ENCODE results near the gene CDH5.

CDH5 gene

DNA sequence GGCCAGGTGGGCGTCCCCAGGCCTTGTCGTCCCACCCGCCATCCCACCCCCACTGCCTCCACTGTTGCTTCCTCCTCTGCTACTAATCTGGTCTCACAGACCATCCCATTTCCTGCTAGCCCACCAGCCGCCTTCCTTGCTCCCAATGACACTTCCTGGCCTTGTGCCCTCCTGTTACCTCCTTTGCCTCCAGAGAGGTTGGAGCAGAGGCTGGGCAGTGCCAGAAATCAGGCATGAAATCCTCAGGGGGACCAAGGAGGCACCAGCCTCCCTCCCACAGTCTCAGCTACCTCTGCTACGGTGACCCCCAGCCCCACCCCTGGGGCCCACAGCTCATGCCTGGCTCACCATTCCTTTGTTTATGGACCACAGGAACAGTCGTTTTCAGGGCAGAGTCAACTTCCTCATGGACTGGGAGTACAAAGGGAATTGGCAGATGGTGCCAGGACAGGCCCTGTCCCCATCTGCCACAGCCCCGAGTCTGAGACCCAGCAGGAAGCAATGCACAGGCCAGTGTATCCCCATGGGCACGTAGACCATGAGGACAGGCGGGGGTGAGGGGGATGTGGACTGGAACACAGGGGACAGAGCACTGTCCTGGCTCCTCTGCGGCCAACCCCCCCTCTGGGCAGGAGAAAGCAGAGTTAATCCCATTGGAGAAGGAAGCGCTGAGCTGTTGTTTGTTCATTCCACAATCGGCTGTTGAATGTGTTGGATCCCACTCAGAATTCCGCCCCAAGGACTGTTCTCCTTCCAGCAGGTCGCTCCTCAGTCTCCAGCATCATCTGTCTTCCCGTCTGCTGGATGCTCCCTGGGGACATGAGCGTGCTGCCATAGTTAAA lies 2.2 kb upstream of the CDH5 start:
- H3K27me3 ChIP-seq (ENCODE audit: control insufficient read depth, insufficient read depth, low read length, poor library complexity, severe bottlenecking) = no peaks in the 10 kb centered on the region
- H3K27ac ChIP-seq (ENCODE audit: insufficient read depth, low read depth, low read length, poor library complexity, severe bottlenecking) = no peak overlapping the region
- no peak overlapping the region for H3K4me3 ChIP-seq (ENCODE audit: insufficient read depth, low read depth, low read length)
- no peaks in the 10 kb centered on the region for H3K36me3 ChIP-seq (ENCODE audit: control insufficient read depth, insufficient read depth, low read length)
- peaks cover 18% of the 10 kb centered on the region for H3K4me1 ChIP-seq (ENCODE audit: control insufficient read depth, insufficient read depth, low read length)
- WGBS, 2 experiments = 37 to 41% methylated on average over 16 of the region's 16 CpGs
- no peaks in the 10 kb centered on the region for H3K9me3 ChIP-seq (ENCODE audit: control insufficient read depth, low read length)

DNA sequence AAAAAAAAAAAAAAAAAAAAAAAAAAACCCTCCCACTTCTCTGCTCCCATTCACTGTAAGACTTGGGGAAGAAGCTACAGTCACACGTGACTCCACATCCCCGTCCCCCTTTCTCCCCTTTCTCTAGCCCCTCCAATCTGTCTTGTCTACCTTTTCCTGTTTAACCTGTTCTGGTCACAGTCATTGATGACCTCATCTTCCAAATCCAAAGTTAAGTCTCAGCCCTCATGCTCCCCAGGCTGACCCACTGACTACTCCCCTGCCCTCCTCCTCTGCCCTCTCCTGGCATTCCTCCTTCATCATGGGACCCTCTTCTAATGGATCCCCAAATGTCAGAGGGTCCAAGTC lies 1.6 kb upstream of the CDH5 start:
- Histone ChIP-seq H3K36me3 (ENCODE audit: control insufficient read depth, insufficient read depth, low read length) (no peaks in the 10 kb centered on the region), H3K27ac (ENCODE audit: insufficient read depth, low read depth, low read length, poor library complexity, severe bottlenecking) (no peak overlapping the region), H3K4me1 (ENCODE audit: control insufficient read depth, insufficient read depth, low read length) (peaks cover 18% of the 10 kb centered on the region), H3K9me3 (ENCODE audit: control insufficient read depth, low read length) (no peaks in the 10 kb centered on the region), H3K27me3 (ENCODE audit: control insufficient read depth, insufficient read depth, low read length, poor library complexity, severe bottlenecking) (no peaks in the 10 kb centered on the region), H3K4me3 (ENCODE audit: insufficient read depth, low read depth, low read length) (no peak overlapping the region)
- WGBS, 2 experiments = 43 to 50% methylated on average over 2 of the region's 2 CpGs

DNA sequence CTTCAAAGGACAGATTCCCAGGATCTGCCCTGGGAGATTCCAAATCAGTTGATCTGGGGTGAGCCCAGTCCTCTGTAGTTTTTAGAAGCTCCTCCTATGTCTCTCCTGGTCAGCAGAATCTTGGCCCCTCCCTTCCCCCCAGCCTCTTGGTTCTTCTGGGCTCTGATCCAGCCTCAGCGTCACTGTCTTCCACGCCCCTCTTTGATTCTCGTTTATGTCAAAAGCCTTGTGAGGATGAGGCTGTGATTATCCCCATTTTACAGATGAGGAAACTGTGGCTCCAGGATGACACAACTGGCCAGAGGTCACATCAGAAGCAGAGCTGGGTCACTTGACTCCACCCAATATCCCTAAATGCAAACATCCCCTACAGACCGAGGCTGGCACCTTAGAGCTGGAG lies 840 bp upstream of the CDH5 start:
- no peaks in the 10 kb centered on the region for H3K9me3 ChIP-seq (ENCODE audit: control insufficient read depth, low read length)
- no peak overlapping the region for H3K4me3 ChIP-seq (ENCODE audit: insufficient read depth, low read depth, low read length)
- peaks cover 18% of the 10 kb centered on the region for H3K4me1 ChIP-seq (ENCODE audit: control insufficient read depth, insufficient read depth, low read length)
- 86 to 91% methylated on average over 4 of the region's 4 CpGs for WGBS, 2 experiments
- no peak overlapping the region for H3K27ac ChIP-seq (ENCODE audit: insufficient read depth, low read depth, low read length, poor library complexity, severe bottlenecking)
- no peaks in the 10 kb centered on the region for H3K27me3 ChIP-seq (ENCODE audit: control insufficient read depth, insufficient read depth, low read length, poor library complexity, severe bottlenecking)
- H3K36me3 ChIP-seq (ENCODE audit: control insufficient read depth, insufficient read depth, low read length) = no peaks in the 10 kb centered on the region

DNA sequence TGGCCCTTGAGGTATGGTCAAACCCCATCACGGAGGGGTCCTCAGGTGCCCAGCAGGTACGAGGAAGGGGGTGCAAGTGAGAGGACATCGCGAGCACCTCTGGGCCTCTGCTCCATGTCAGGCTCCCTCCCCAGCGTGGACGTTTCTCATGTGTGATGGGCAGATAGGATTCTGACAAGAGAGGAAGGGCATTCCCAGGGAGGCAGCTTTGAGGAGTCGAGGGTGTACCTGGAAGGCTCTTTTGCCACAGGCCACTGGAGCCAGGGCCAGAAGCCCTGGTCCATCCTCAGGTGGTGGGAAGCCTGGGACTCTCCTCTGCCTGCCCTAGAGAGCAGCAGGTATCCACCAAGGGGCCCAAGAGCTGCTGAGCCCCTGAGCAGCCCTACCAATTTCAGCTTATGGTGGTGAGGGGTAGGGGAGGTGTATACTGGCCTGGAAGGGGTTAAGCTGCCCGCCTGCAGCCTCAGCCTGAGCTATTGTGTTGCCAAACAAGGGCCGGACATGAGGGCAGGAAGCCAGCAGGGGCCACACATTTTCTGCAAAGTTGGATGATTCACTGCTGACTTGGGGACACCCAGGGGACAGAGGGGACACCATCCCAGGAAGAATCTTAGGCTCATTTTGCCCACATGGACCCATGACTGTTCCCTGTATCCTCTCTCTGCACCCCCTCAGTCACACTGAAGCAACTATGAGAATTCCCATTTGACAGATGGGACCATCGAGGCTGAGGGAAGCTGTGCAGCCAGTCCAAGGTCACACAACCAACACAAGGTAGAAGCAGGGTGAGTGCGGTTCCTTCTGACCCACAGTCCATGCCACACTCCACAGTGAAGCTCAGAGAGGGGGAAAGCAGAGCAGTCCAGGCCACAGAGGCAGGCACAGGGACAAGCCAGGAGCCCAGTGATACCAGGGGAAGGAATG lies 1.7 kb downstream of the CDH5 start:
- 59 to 64% methylated on average over 11 of the region's 11 CpGs for WGBS, 2 experiments
- Histone ChIP-seq H3K27me3 (ENCODE audit: control insufficient read depth, insufficient read depth, low read length, poor library complexity, severe bottlenecking) (no peaks in the 10 kb centered on the region), H3K36me3 (ENCODE audit: control insufficient read depth, insufficient read depth, low read length) (no peaks in the 10 kb centered on the region), H3K27ac (ENCODE audit: insufficient read depth, low read depth, low read length, poor library complexity, severe bottlenecking) (no peak overlapping the region), H3K9me3 (ENCODE audit: control insufficient read depth, low read length) (no peaks in the 10 kb centered on the region), H3K4me3 (ENCODE audit: insufficient read depth, low read depth, low read length) (no peak overlapping the region), H3K4me1 (ENCODE audit: control insufficient read depth, insufficient read depth, low read length) (peaks cover 18% of the 10 kb centered on the region)

DNA sequence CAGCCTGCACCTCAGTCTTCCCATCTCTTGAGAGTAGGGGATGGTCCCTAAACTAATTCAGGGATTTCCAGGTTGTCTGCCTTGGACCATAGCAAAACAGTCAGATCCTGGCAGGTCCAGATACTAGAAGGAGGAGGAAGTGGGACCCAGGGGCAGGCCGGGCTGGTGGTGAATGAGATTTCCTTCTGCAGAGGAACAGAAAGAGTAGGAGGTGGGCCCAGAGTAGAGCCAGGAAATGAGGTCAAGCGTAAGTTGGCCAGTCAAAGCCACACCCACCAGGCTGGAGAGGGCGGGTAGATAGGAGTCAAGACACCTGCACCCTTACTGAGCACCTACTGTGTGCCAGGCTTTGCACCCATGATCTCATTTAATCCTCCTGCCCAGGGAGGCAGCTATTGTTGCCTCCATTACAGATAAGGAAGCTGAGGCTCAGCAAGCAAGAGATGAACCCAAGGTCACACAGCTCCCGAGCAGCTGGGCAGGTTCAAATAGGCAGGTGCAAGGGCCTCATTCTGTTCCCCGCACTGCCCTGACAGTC lies 2.6 kb downstream of the CDH5 start:
- Histone ChIP-seq H3K9me3 (ENCODE audit: control insufficient read depth, low read length) (no peaks in the 10 kb centered on the region), H3K27ac (ENCODE audit: insufficient read depth, low read depth, low read length, poor library complexity, severe bottlenecking) (no peak overlapping the region), H3K4me1 (ENCODE audit: control insufficient read depth, insufficient read depth, low read length) (peaks cover 18% of the 10 kb centered on the region), H3K27me3 (ENCODE audit: control insufficient read depth, insufficient read depth, low read length, poor library complexity, severe bottlenecking) (no peaks in the 10 kb centered on the region), H3K36me3 (ENCODE audit: control insufficient read depth, insufficient read depth, low read length) (no peaks in the 10 kb centered on the region), H3K4me3 (ENCODE audit: insufficient read depth, low read depth, low read length) (no peak overlapping the region)
- 86 to 88% methylated on average over 5 of the region's 5 CpGs for WGBS, 2 experiments

DNA sequence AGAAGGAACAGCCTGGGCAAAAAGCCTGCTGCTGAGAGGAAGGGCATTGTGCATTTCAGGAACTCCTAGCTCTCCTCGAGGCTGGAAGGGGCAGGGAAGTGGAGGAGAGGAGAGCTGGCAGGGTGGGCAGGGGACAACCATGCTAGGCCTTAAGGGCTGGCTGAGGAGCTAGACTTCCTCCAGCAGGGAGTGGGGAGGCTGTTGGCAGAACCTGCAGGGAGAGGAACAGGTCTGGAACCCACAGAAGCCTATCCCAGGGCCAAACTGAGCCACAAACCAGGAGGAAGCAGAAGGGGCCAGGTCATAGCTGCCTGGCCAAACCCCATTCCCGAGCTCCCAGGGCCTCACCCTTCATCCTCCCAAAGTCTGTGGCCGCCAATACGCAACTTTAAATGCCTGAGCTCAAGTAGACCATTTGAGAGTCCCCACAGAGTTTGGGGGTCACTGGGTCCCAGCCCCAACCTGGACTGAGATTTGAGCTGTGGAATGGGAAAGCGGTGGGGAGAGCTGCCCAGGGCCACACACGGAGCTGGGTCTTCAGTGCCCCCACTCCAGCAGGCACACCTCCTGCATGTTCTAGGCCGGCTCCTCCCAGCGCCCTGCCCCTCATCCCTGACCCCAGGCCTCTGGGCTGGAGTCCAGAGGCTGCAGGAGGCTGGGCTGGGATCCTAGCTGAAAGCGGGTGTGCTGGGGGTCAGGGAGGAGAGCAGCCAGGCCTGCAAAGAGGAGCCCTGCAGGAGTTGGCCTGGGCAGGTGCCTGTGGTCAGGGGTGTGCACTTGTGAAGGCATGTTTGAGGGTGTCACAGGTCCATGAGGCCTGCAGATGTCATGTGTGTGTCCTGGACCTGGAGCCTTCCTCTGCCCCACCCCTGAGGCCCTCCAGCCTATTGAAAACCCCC lies 4.5 kb downstream of the CDH5 start:
- no peaks in the 10 kb centered on the region for H3K27me3 ChIP-seq (ENCODE audit: control insufficient read depth, insufficient read depth, low read length, poor library complexity, severe bottlenecking)
- 83 to 85% methylated on average over 9 of the region's 9 CpGs for WGBS, 2 experiments
- H3K4me3 ChIP-seq (ENCODE audit: insufficient read depth, low read depth, low read length) = no peak overlapping the region
- no peaks in the 10 kb centered on the region for H3K36me3 ChIP-seq (ENCODE audit: control insufficient read depth, insufficient read depth, low read length)
- no peak overlapping the region for H3K27ac ChIP-seq (ENCODE audit: insufficient read depth, low read depth, low read length, poor library complexity, severe bottlenecking)
- H3K9me3 ChIP-seq (ENCODE audit: control insufficient read depth, low read length) = no peaks in the 10 kb centered on the region
- peaks cover 8% of the 10 kb centered on the region for H3K4me1 ChIP-seq (ENCODE audit: control insufficient read depth, insufficient read depth, low read length)

DNA sequence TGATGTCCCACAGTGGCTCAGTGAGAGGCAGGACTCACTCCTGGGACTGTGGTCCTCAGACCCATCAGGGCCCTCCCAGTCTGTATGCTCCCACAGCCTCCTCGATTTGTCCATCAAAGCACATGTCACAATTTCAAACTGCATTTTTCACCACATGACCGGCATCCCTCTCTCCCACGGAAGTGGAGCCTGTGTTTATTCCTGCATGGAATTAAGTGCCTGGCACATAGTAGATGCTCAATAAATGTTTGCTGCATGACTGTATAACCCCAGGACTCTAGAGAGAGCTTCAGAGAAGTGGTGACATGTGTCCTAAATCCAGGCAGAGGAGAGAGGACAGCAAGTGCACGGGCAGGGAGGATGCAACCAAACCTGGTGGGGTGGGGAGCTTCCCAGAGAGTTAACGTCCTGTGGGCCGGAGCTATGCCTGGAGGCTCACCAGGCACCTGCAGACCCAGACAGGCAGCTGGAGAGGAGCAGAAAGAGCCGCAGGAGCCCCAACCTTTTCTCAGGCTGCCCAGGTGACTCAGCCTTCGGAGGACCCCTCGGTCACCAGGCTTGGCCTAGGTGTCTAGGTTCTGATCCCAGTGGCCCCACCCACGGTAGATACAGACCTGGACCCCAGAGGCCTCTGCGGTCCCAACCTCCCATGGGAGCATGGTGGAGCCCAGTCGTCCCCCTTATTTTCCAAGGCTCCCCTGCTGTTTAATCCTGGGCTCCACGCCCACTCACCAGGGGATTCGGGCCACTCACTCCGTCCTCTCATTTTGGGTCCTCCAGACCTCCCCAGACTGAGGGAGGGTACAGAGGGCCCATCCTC lies 5.8 kb downstream of the CDH5 start:
- H3K4me3 ChIP-seq (ENCODE audit: insufficient read depth, low read depth, low read length) = no peak overlapping the region
- no peaks in the 10 kb centered on the region for H3K27me3 ChIP-seq (ENCODE audit: control insufficient read depth, insufficient read depth, low read length, poor library complexity, severe bottlenecking)
- H3K27ac ChIP-seq (ENCODE audit: insufficient read depth, low read depth, low read length, poor library complexity, severe bottlenecking) = no peak overlapping the region
- no peaks in the 10 kb centered on the region for H3K36me3 ChIP-seq (ENCODE audit: control insufficient read depth, insufficient read depth, low read length)
- no peaks in the 10 kb centered on the region for H3K9me3 ChIP-seq (ENCODE audit: control insufficient read depth, low read length)
- WGBS, 2 experiments = 84 to 86% methylated on average over 15 of the region's 15 CpGs
- H3K4me1 ChIP-seq (ENCODE audit: control insufficient read depth, insufficient read depth, low read length) = peaks cover 15% of the 10 kb centered on the region

DNA sequence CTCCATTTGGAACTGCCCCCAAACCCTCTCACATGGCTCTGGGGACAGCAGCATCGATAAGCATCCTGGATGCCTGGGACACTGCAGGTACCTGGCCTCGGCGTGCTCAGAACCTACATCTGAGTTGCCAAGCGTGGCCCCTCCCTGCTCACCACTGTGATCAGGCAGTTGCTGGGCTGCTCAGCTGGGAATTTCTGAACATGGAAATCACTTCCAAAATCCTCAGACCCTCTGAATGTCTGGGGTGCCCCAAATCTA lies 6.3 kb downstream of the CDH5 start:
- H3K27me3 ChIP-seq (ENCODE audit: control insufficient read depth, insufficient read depth, low read length, poor library complexity, severe bottlenecking) = no peaks in the 10 kb centered on the region
- H3K9me3 ChIP-seq (ENCODE audit: control insufficient read depth, low read length) = no peaks in the 10 kb centered on the region
- WGBS, 2 experiments = 92 to 94% methylated on average over 4 of the region's 4 CpGs
- no peak overlapping the region for H3K27ac ChIP-seq (ENCODE audit: insufficient read depth, low read depth, low read length, poor library complexity, severe bottlenecking)
- H3K36me3 ChIP-seq (ENCODE audit: control insufficient read depth, insufficient read depth, low read length) = no peaks in the 10 kb centered on the region
- no peak overlapping the region for H3K4me3 ChIP-seq (ENCODE audit: insufficient read depth, low read depth, low read length)
- peaks cover 14% of the 10 kb centered on the region for H3K4me1 ChIP-seq (ENCODE audit: control insufficient read depth, insufficient read depth, low read length)

DNA sequence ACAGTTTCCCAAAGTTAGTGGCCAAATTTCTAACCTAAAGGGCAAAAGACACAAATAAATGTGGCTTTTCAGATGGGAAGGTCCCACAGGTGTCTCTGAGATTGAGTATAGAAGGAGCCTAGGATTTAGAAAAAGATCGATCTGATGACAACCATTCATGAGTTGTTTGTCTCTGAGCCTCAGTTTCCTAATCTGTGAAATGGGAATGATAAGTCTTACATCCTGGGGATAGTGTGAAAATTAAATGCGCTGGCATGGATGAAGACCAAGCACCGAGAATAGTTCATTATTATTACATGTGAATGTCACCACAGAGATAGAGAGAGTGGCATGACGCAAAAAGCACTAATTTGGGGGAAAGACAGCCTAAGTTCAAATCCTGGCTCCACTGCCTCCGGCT lies 7.2 kb downstream of the CDH5 start:
- no peak overlapping the region for H3K4me3 ChIP-seq (ENCODE audit: insufficient read depth, low read depth, low read length)
- no peaks in the 10 kb centered on the region for H3K36me3 ChIP-seq (ENCODE audit: control insufficient read depth, insufficient read depth, low read length)
- WGBS, 2 experiments = 96 to 97% methylated on average over 5 of the region's 5 CpGs
- H3K27ac ChIP-seq (ENCODE audit: insufficient read depth, low read depth, low read length, poor library complexity, severe bottlenecking) = no peak overlapping the region
- peaks cover 7% of the 10 kb centered on the region for H3K4me1 ChIP-seq (ENCODE audit: control insufficient read depth, insufficient read depth, low read length)
- H3K27me3 ChIP-seq (ENCODE audit: control insufficient read depth, insufficient read depth, low read length, poor library complexity, severe bottlenecking) = no peaks in the 10 kb centered on the region
- no peaks in the 10 kb centered on the region for H3K9me3 ChIP-seq (ENCODE audit: control insufficient read depth, low read length)

Measured in ectodermal cell (in vitro differentiated cells).